GM19397 (cell line): ENCODE data around the gene MRPL50.

Source experiments
- ATAC-seq: cut with Tn5 transposase; IDR thresholded peaks from one replicate; pipeline ENCODE4 v1.9.1; 2021; ENCODE audit warnings: mild to moderate bottlenecking, moderate library complexity; ENCODE audit not compliant: unreplicated experiment

Gene MRPL50

DNA sequence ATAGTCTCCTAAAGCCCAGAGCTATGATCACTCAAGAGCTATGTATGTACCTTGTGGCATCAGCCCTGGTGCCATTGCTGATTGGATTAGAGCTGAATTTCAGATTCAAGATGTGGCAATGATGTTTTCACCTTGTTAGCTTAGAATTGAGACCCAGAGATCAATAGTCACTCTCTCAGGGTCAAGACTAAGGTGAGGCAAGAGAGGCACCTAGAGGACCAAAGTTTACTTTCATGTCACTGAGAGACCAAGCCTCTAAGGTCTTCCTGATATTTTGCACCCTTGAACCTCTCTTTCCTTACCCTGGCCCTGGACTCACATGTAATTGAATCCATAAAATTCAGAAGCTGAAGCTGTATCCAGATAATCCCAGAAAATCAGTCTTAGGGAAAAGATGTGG, 56.5 kb downstream of the MRPL50 start:
- no peak for ATAC-seq
